ENCODE results near the gene SLC6A4. TPM values are rescaled to one million over a fixed set of nuclear protein-coding genes. Genes with fewer than 3 reads are reported as not detected.

SLC6A4 gene
- total RNA-seq, 2 experiments from 2014 or later = 0.13 to 0.18 TPM

- CTCF ChIA-PET = interaction anchor here (0.8 to 0.9 kb wide), 2 partner anchors 11 to 114 kb away, joined by 3 read pairs; no protein-coding TSS in a partner anchor
- H3K27ac Mint-ChIP-seq = no peak overlapping the region
- no peaks in the 10 kb centered on the region for H3K36me3 Mint-ChIP-seq (ENCODE audit: low read depth)
- H3K4me3 Mint-ChIP-seq = no peak overlapping the region
- H3K4me1 Mint-ChIP-seq = no peaks in the 10 kb centered on the region
- POLR2A ChIA-PET = no interaction called here
- H3K27me3 Mint-ChIP-seq = peaks cover 5% of the 10 kb centered on the region
- no peak for DNase-seq
- H3K9me3 Mint-ChIP-seq = no peaks in the 10 kb centered on the region
These were observed 12.7 kb downstream of the SLC6A4 start for GRCh38 chr17:30222721-30223175.

DNA sequence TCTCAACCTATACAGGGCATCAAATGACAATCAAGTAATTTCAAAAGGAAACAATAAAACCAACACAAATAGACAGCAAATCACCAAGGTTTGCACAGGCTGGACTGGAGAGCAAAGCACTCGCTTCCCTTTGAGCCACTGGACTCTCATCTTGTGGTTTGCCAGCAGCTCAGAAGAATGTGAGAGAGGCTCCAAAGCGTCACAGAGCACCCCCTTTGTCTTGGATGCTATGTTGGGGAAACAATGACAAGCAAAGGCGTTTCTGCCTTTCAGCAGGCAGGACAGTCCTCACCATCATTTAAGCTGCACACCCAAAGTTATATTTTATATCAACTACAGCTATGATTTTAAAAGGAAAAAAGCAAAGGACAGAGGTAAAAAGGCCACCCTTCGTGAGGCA, 13.2 kb downstream of the SLC6A4 start:
- POLR2A ChIA-PET = no interaction called here
- no peak overlapping the region for H3K4me3 Mint-ChIP-seq
- peaks cover 5% of the 10 kb centered on the region for H3K27me3 Mint-ChIP-seq
- H3K36me3 Mint-ChIP-seq (ENCODE audit: low read depth) = no peaks in the 10 kb centered on the region
- DNase-seq = no peak
- H3K4me1 Mint-ChIP-seq = no peaks in the 10 kb centered on the region
- H3K27ac Mint-ChIP-seq = no peak overlapping the region
- CTCF ChIA-PET = interaction anchor here (0.8 kb wide), 1 partner anchor 114 kb away, joined by 3 read pairs; no protein-coding TSS in a partner anchor
- H3K9me3 Mint-ChIP-seq = no peaks in the 10 kb centered on the region

DNA sequence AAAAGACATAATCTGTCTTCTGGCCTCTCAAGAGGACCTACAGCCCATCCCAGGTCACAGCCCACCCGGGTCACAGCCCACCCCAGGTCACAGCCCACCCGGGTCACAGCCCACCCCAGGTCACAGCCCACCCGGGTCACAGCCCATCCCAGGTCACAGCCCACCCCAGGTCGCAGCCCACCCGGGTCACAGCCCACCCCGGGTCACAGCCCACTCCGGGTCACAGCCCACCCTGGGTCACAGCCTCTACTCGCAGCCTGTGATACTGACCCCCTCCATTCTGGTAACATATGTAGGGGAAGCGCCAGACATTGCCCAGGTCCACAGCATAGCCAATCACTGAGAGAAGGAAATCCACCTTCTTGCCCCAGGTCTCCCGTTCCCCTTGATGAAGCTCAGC, 14.2 kb downstream of the SLC6A4 start:
- H3K27me3 Mint-ChIP-seq = peaks cover 5% of the 10 kb centered on the region
- ChIA-PET CTCF (interaction anchor here (0.7 kb wide), 1 partner anchor 656 kb away, joined by 3 read pairs; no protein-coding TSS in a partner anchor), POLR2A (no interaction called here)
- H3K27ac Mint-ChIP-seq = no peak overlapping the region
- no peaks in the 10 kb centered on the region for H3K36me3 Mint-ChIP-seq (ENCODE audit: low read depth)
- no peaks in the 10 kb centered on the region for H3K9me3 Mint-ChIP-seq
- H3K4me1 Mint-ChIP-seq = no peaks in the 10 kb centered on the region
- no peak overlapping the region for H3K4me3 Mint-ChIP-seq
- no peak for DNase-seq

DNA sequence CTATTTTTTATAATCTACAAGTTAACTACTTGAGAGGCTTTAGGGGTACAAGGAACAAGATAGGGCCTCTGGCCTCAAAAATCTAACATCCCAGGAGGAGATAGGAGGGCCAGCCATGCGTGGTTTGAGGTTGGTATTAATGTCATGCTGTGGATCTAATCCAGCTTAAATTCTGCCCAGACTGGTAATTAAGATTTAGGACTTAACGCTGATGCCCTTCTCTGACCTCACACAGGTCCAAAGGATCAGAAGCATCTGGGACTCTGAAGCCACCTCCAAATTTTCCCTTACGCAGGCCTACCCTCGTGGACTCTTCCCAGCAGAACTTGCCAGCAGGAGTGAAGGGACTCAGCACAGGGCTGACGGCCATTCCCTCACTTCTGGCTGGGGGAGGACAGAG, 15.1 kb downstream of the SLC6A4 start:
- H3K36me3 Mint-ChIP-seq (ENCODE audit: low read depth) = no peaks in the 10 kb centered on the region
- ChIA-PET POLR2A (no interaction called here), CTCF (interaction anchor here (0.9 kb wide), 1 partner anchor 18 kb away, joined by 6 read pairs; no protein-coding TSS in a partner anchor)
- H3K27ac Mint-ChIP-seq = no peak overlapping the region
- H3K9me3 Mint-ChIP-seq = no peaks in the 10 kb centered on the region
- DNase-seq = no peak
- no peaks in the 10 kb centered on the region for H3K27me3 Mint-ChIP-seq
- no peaks in the 10 kb centered on the region for H3K4me1 Mint-ChIP-seq
- H3K4me3 Mint-ChIP-seq = no peak overlapping the region

DNA sequence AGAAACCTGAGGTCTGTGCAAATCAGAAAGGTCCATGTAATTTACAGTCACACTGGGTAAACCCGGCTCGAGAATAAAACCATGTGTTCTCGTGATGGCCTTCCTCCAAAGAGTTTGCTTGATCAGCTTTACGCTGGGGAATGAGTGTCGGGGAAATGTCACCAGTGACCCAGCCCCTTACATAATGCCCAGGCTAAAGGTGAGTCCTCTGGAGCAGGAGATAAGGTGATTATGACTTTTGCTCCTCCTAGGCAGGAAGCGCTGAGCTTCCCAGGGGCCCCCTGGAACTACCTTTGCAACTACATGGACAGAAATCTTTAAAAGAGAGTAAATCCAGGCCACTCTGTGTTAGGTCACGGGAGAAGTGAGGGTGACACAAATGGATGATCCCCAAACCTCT, 15.7 kb downstream of the SLC6A4 start:
- Mint-ChIP-seq H3K9me3 (no peaks in the 10 kb centered on the region), H3K4me1 (no peaks in the 10 kb centered on the region), H3K27ac (no peak overlapping the region), H3K4me3 (no peak overlapping the region), H3K27me3 (no peaks in the 10 kb centered on the region), H3K36me3 (ENCODE audit: low read depth) (no peaks in the 10 kb centered on the region)
- CTCF ChIA-PET = interaction anchor here (0.9 kb wide), 1 partner anchor 18 kb away, joined by 6 read pairs; no protein-coding TSS in a partner anchor
- POLR2A ChIA-PET = no interaction called here
- no peak for DNase-seq

DNA sequence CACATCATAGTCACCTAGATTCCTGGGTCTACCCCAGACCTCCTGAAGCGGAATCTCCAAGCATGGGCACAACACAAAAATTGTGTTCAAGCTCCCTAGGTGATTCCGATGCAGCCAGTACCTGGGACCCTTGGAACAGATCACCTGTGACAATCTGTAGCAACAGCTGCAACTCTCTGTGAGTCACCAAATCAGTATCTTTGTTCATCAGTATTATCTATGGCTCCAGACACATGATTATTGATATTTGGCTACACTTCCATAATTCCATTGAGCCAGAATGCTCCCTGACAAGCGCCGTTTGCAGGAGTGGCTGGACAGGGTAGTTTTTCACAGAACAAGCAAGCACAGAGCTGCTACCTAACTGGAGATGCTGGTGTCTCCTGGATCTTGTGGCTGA, 16.2 kb downstream of the SLC6A4 start:
- no peak overlapping the region for H3K4me3 Mint-ChIP-seq
- no peaks in the 10 kb centered on the region for H3K9me3 Mint-ChIP-seq
- H3K27ac Mint-ChIP-seq = no peak overlapping the region
- ChIA-PET POLR2A (no interaction called here), CTCF (no interaction called here)
- H3K36me3 Mint-ChIP-seq (ENCODE audit: low read depth) = no peaks in the 10 kb centered on the region
- no peaks in the 10 kb centered on the region for H3K4me1 Mint-ChIP-seq
- DNase-seq = no peak
- no peaks in the 10 kb centered on the region for H3K27me3 Mint-ChIP-seq

- CTCF ChIA-PET = no interaction called here
- Mint-ChIP-seq H3K27ac (no peak overlapping the region), H3K9me3 (no peaks in the 10 kb centered on the region), H3K27me3 (no peaks in the 10 kb centered on the region), H3K4me3 (no peak overlapping the region), H3K4me1 (no peaks in the 10 kb centered on the region), H3K36me3 (ENCODE audit: low read depth) (no peaks in the 10 kb centered on the region)
- DNase-seq = no peak
- POLR2A ChIA-PET = no interaction called here
These were observed 16.7 kb downstream of the SLC6A4 start for GRCh38 chr17:30218799-30219198.

GRCh38 chr17:30217746-30218245, 17.7 kb downstream of the SLC6A4 start:
- Mint-ChIP-seq H3K9me3 (no peaks in the 10 kb centered on the region), H3K4me3 (no peak overlapping the region), H3K27me3 (no peaks in the 10 kb centered on the region), H3K4me1 (no peaks in the 10 kb centered on the region), H3K27ac (no peak overlapping the region), H3K36me3 (ENCODE audit: low read depth) (no peaks in the 10 kb centered on the region)
- DNase-seq = no peak
- CTCF ChIA-PET = no interaction called here
- POLR2A ChIA-PET = no interaction called here

- ChIA-PET POLR2A (no interaction called here), CTCF (no interaction called here)
- no peaks in the 10 kb centered on the region for H3K9me3 Mint-ChIP-seq
- H3K36me3 Mint-ChIP-seq (ENCODE audit: low read depth) = no peaks in the 10 kb centered on the region
- no peak for DNase-seq
- H3K27ac Mint-ChIP-seq = no peak overlapping the region
- H3K4me3 Mint-ChIP-seq = no peak overlapping the region
- H3K4me1 Mint-ChIP-seq = peaks cover under 1% of the 10 kb centered on the region
- H3K27me3 Mint-ChIP-seq = no peaks in the 10 kb centered on the region
These were observed 18.4 kb downstream of the SLC6A4 start for GRCh38 chr17:30217054-30217453.

DNA sequence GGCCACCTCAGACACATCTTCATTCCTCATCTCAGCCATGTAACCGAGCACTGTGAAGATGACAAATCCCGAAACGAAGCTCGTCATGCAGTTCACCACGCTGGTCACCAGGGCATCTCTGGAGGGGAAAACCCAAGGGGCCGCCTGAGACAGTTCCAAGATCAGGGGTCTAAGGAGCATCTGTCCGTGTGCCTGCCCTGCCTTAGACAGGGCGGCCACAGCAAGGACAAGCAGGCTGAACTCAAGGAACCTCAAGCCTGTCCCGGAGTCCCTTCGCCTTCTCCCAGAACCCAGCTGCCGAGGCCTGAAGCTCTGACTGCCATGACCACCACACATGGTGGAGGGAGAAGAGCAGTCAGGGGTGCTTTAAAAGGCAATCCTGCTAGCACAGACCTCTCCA, 22.7 kb downstream of the SLC6A4 start:
- H3K4me3 Mint-ChIP-seq = no peak overlapping the region
- H3K27ac Mint-ChIP-seq = no peak overlapping the region
- no peak for DNase-seq

GRCh38 chr17:30211371-30211770, 24.1 kb downstream of the SLC6A4 start:
- no peak overlapping the region for H3K4me3 Mint-ChIP-seq
- H3K27me3 Mint-ChIP-seq = peaks cover 13% of the 10 kb centered on the region
- POLR2A ChIA-PET = interaction anchor here (1.1 kb wide), 1 partner anchor 75 kb away, joined by 3 read pairs; no protein-coding TSS in a partner anchor
- CTCF ChIA-PET = no interaction called here
- DNase-seq = no peak
- no peaks in the 10 kb centered on the region for H3K9me3 Mint-ChIP-seq
- peaks cover 14% of the 10 kb centered on the region for H3K4me1 Mint-ChIP-seq
- H3K36me3 Mint-ChIP-seq (ENCODE audit: low read depth) = no peaks in the 10 kb centered on the region
- no peak overlapping the region for H3K27ac Mint-ChIP-seq

More for the DNA sequence above, 22.7 kb downstream of the SLC6A4 start:
- ChIA-PET POLR2A (no interaction called here), CTCF (no interaction called here)
- no peaks in the 10 kb centered on the region for H3K36me3 Mint-ChIP-seq (ENCODE audit: low read depth)
- no peaks in the 10 kb centered on the region for H3K9me3 Mint-ChIP-seq
- H3K4me1 Mint-ChIP-seq = peaks cover 14% of the 10 kb centered on the region
- H3K27me3 Mint-ChIP-seq = peaks cover 7% of the 10 kb centered on the region

GRCh38 chr17:30210901-30211300, 24.6 kb downstream of the SLC6A4 start:
- Mint-ChIP-seq H3K27ac (no peak overlapping the region), H3K36me3 (ENCODE audit: low read depth) (no peaks in the 10 kb centered on the region), H3K9me3 (no peaks in the 10 kb centered on the region), H3K4me3 (no peak overlapping the region), H3K4me1 (peaks cover 14% of the 10 kb centered on the region), H3K27me3 (peaks cover 16% of the 10 kb centered on the region)
- DNase-seq = no peak
- ChIA-PET POLR2A (no interaction called here), CTCF (no interaction called here)

DNA sequence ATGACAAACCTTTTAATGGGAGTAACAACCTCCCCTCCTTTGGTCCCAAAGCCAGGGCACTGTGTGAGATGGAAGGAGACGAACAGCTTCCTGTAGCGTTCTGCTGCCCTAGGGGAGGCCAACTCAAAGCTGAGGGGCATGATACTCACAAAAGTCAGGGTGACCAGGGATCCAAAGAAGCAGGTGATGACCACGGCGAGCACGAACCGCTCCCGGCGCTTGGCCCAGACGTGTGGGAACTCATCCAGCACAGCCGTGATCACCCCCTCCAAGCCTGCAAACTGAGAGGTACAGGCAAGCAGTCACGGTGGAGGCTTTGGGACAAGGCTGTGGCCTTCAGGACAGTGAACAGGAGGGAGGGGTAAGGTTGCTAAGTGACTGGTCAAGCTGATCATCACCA, 25.1 kb downstream of the SLC6A4 start:
- Mint-ChIP-seq H3K9me3 (no peaks in the 10 kb centered on the region), H3K36me3 (ENCODE audit: low read depth) (no peaks in the 10 kb centered on the region), H3K27ac (no peak overlapping the region), H3K4me3 (no peak overlapping the region), H3K4me1 (peaks cover 14% of the 10 kb centered on the region), H3K27me3 (peaks cover 19% of the 10 kb centered on the region)
- CTCF ChIA-PET = no interaction called here
- no peak for DNase-seq
- POLR2A ChIA-PET = no interaction called here

DNA sequence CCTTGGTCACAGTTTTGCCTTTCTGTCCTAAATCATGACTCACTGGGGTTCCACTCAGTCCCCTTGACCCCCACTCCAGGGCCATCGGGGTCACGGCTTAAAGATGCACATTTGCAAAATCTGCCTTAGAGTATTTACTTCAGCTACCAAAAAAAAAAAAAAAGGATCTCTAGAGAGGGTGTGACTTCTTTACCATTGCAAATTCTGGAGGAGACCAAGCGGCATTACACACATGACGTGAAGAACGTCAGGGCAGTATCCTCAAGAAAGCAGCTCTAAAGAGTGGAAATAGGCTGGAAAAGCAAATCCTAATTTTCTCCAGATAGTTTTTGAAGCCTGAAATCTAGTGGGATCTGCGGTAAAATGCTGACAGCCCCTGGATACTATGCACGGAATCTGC, 25.6 kb downstream of the SLC6A4 start:
- Mint-ChIP-seq H3K36me3 (ENCODE audit: low read depth) (no peaks in the 10 kb centered on the region), H3K27me3 (peaks cover 19% of the 10 kb centered on the region), H3K4me1 (peaks cover 14% of the 10 kb centered on the region), H3K9me3 (no peaks in the 10 kb centered on the region), H3K4me3 (no peak overlapping the region), H3K27ac (no peak overlapping the region)
- peak; percentile 9 for DNase-seq
- POLR2A ChIA-PET = no interaction called here
- CTCF ChIA-PET = no interaction called here
